HL-60 (cell line): ENCODE measurements around the gene NPDC1.
A peak's percentile ranks its signal among the peaks of the same experiment; 100 is the strongest.

Experiments used
- DNase-seq, 2 experiments: peaks; one replicate each; pipeline ENCODE4 v3.0.0-alpha.2; 2010 to 2020; ENCODE audit warnings: low read depth in 1 of 2, low spot score in 1 of 2
- H3K27ac ChIP-seq: fragments of 250-450 bp; sonication (Bioruptor Pico); replicated peaks from 2 replicates; pipeline ENCODE4 v1.5.1; 2020; ENCODE audit warnings: mild to moderate bottlenecking, moderate library complexity
- H3K27me3 ChIP-seq: fragments of 250-450 bp; sonication (Bioruptor Pico); 2 replicates; pipeline ENCODE4 v1.5.1; 2021; ENCODE audit warnings: mild to moderate bottlenecking, moderate library complexity; ENCODE audit not compliant: insufficient read depth, poor library complexity, severe bottlenecking
- H3K4me3 ChIP-seq: replicated peaks from 2 replicates; pipeline ENCODE4 v1.5.1; 2011; ENCODE audit warnings: mild to moderate bottlenecking, control low read depth, low read length; ENCODE audit not compliant: insufficient read depth
- GABPA ChIP-seq: IDR thresholded peaks from 2 replicates; pipeline ENCODE4 v1.6.1; 2012; ENCODE audit warnings: low read depth
- POLR2AphosphoS5 ChIP-seq: IDR thresholded peaks from 2 replicates; pipeline ENCODE4 v1.6.1; 2012; ENCODE audit warnings: low read depth
- REST ChIP-seq: IDR thresholded peaks from 2 replicates; pipeline ENCODE4 v1.6.1; 2012; ENCODE audit warnings: low read depth; ENCODE audit not compliant: insufficient replicate concordance
- SPI1 ChIP-seq: IDR thresholded peaks from 2 replicates; pipeline ENCODE4 v1.6.1; 2012; ENCODE audit warnings: low read depth, mild to moderate bottlenecking, borderline replicate concordance
- TF ChIP-seq, protein P1 (sequence below): IDR thresholded peaks from one replicate; pipeline ENCODE4 v1.5.1; 2011; ENCODE audit warnings: low read length, control low read depth, inconsistent platforms; ENCODE audit not compliant: insufficient read depth

The NPDC1 gene

DNA sequence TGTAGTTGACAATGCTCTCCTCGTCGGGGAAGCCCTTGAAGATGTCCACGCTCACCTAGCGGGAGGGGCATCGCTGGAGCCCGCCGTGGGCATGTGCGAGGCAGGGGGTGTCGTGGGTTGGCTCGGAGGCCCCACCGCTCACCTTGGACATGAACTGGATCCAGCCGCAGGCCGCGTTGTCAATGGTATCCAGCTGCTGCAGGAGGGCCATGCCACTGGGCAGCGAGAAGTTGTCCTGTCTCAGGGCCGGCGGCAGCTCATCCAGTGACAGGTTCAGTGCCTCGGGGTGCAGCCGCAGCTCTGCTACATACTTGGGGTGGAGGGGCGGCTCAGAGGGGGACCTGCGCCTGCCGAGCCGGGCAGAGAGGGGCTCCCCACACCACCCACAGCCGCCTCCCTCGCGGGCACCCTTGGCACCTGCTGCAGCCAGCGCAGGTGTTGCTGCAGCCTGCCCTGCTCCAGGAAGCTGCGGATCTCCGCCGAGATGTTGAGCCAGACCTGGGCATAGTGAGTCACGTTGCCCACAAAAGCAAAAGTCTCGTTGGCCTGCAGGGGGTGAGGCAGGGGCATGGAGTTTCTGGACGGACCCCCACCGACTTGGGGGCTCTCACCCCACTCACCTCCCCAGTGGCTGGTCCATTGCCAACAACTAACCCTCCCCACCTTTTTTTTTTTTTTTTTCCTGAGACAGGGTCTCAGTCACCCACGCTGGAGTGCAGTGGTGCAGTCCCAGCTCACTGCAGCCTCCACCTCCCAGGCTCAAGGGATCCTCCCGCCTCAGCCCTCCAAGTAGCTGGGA, 27.0 kb downstream of the NPDC1 start:
- Histone ChIP-seq H3K27ac (no peak overlapping the region), H3K27me3 (no peaks in the 10 kb centered on the region), H3K4me3 (no peak overlapping the region)
- no peak for DNase-seq
- no peak for TF ChIP-seq REST
- TF ChIP-seq POLR2AphosphoS5: no peak
- no peak for TF ChIP-seq GABPA
- no peak for TF ChIP-seq SPI1
- TF ChIP-seq, protein P1, sequence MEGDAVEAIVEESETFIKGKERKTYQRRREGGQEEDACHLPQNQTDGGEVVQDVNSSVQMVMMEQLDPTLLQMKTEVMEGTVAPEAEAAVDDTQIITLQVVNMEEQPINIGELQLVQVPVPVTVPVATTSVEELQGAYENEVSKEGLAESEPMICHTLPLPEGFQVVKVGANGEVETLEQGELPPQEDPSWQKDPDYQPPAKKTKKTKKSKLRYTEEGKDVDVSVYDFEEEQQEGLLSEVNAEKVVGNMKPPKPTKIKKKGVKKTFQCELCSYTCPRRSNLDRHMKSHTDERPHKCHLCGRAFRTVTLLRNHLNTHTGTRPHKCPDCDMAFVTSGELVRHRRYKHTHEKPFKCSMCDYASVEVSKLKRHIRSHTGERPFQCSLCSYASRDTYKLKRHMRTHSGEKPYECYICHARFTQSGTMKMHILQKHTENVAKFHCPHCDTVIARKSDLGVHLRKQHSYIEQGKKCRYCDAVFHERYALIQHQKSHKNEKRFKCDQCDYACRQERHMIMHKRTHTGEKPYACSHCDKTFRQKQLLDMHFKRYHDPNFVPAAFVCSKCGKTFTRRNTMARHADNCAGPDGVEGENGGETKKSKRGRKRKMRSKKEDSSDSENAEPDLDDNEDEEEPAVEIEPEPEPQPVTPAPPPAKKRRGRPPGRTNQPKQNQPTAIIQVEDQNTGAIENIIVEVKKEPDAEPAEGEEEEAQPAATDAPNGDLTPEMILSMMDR: no peak

DNA sequence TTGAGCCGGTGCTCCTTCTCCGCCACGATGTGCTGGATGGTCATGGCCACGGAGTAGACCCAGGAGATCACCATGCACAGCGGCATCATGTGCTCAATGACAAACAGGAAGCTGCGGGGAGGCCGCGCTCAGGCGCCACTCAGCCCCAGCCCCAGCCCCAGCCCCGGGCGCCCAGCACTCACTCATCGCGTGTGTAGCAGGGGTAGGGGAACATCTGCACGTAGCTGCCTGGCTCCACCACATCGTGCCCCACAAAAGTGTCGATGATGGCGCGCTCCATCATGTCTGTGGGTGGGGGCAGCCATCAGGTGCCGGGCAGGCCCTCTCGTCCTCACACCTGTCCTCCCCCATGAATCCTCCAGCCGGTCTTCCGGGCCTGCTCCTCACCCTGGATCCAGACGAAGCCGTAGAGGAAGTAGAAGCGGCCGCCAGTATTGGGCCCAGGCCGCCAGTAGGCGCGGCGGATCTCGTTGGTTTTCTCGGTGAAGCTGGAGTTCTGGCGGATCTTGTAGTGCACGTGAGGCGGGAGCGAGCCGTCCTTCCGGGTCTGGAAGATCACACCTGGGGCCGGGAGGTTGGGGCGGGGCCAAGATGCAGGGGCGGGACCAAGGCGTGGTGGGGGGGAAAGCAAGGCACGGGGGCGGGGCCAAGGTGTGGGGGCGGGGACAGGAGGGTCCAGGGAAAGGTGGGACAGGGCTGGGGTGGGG, 28.0 kb downstream of the NPDC1 start:
- peak; percentile 46 to 70 for DNase-seq
- peak overlapping the region; percentile 46 for H3K27ac ChIP-seq
- TF ChIP-seq POLR2AphosphoS5 (no peak), SPI1 (no peak), REST (no peak), GABPA (no peak)
- TF ChIP-seq, protein P1: no peak
- H3K4me3 ChIP-seq: no peak overlapping the region
- no peaks in the 10 kb centered on the region for H3K27me3 ChIP-seq

DNA sequence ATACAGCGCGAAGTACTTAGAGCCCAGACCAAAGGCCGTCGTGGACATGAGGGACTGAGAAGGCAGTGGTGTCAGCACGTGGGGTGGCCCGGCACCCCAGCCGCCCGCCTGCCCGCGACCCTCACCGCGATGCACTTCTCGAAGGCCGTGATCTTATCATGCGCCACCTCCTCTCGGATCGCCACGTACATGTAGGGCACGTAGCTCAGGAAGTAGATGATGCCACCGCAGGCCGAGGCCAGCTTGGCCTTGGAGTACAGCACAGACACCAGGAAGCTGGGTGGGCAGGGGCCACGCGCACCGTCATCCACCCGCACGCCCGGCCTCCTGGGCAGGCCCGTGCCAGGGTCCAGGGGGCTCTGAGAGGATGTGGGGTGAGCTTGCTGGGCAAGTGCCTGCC, 28.9 kb downstream of the NPDC1 start:
- Histone ChIP-seq H3K4me3 (no peak overlapping the region), H3K27ac (no peak overlapping the region), H3K27me3 (no peaks in the 10 kb centered on the region)
- TF ChIP-seq POLR2AphosphoS5 (no peak), SPI1 (no peak), REST (no peak), GABPA (no peak)
- TF ChIP-seq, protein P1: no peak
- no peak for DNase-seq
